Endothelial cell of umbilical vein (primary cell): ENCODE data around the gene SBK1. TPM values are rescaled to one million over a fixed set of nuclear protein-coding genes. Genes with fewer than 3 reads are reported as not detected.

Experiments used
- BruUV-seq: library from RNA; stranded (reverse); fragments of 400-500 nt; replicated peaks from 2 replicates; lab custom pipeline; 2021; lab: Mats Ljungman, UMichigan
- CTCF ChIA-PET: fragments of 300-600, 350-600 bp; sonication (Branson Sonifier 250); formaldehyde crosslinking; loops from one replicate; lab custom pipeline; 2021; ENCODE audit warnings: antibody characterized with exemption, inconsistent platforms; lab: Charles Lee
- POLR2A ChIA-PET: fragments of 300-600, 350-600 bp; sonication (Branson Sonifier 250); formaldehyde crosslinking; loops from one replicate; lab custom pipeline; 2021; ENCODE audit warnings: antibody characterized with exemption, inconsistent platforms; lab: Charles Lee
- DNase-seq: peaks from one replicate; pipeline ENCODE4 v3.0.0-alpha.2; 2011; ENCODE audit warnings: low read depth, low spot score
- FAIRE-seq: peaks from 2 replicates; lab custom pipeline; 2011; peaks lifted over from hg19 to GRCh38; lab: Jason Lieb, UNC
- H2AFZ ChIP-seq: 2 replicates; pipeline ENCODE4 v1.6.0; 2012; ENCODE audit warnings: low read depth, low read length, control low read depth, inconsistent platforms
- H3K27ac ChIP-seq: 2 replicates; pipeline ENCODE4 v1.5.1; 2011; ENCODE audit warnings: low read depth, mild to moderate bottlenecking, control low read depth, low read length, moderate library complexity; ENCODE audit not compliant: insufficient read depth
- H3K27me3 ChIP-seq, 2 experiments: 2 replicates each; pipeline versions ENCODE4 v1.6.0 to v1.6.1; 2011; ENCODE audit warnings: low read length in 2 of 2, mixed read lengths in 1 of 2; ENCODE audit not compliant: control insufficient read depth in 2 of 2, insufficient read depth in 2 of 2
- H3K36me3 ChIP-seq, 2 experiments: 2 replicates in 1 of 2; 3 replicates in 1 of 2; pipeline ENCODE4 v1.5.1; 2011; ENCODE audit warnings: low read length in 2 of 2, mild to moderate bottlenecking in 1 of 2, moderate library complexity in 1 of 2; ENCODE audit not compliant: control insufficient read depth in 2 of 2, insufficient read depth in 2 of 2; ENCODE audit errors: extremely low read depth in 1 of 2
- H3K4me1 ChIP-seq: 3 replicates; pipeline ENCODE4 v1.5.1; 2011; ENCODE audit warnings: mild to moderate bottlenecking, low read length; ENCODE audit not compliant: control insufficient read depth, insufficient read depth; ENCODE audit errors: extremely low read depth
- H3K4me2 ChIP-seq: 2 replicates; pipeline ENCODE4 v1.6.1; 2011; ENCODE audit warnings: low read length, control low read depth, mixed read lengths; ENCODE audit not compliant: insufficient read depth
- H3K4me3 ChIP-seq, 3 experiments: fragments of 200-600 bp in 1 of 3; sonication (generic), shearing (Covaris generic) in 1 of 3; replicated peaks in 1 of 3; 2 replicates each; pipeline ENCODE4 v1.5.1; 2011 to 2016; ENCODE audit warnings: control low read depth in 3 of 3, low read length in 3 of 3, mild to moderate bottlenecking in 2 of 3, inconsistent platforms in 1 of 3, low read depth in 1 of 3, moderate library complexity in 1 of 3; ENCODE audit not compliant: insufficient read depth in 1 of 3
- H3K79me2 ChIP-seq: 2 replicates; pipeline ENCODE4 v1.6.0; 2012; ENCODE audit warnings: low read length, inconsistent platforms; ENCODE audit not compliant: control insufficient read depth, insufficient read depth
- H3K9ac ChIP-seq: replicated peaks from 2 replicates; pipeline ENCODE3; 2011; ENCODE audit warnings: low read length, control low read depth; ENCODE audit not compliant: insufficient read depth; ENCODE audit errors: extremely low read depth
- H3K9me1 ChIP-seq: replicated peaks from 3 replicates; pipeline ENCODE4 v1.6.0; 2011; ENCODE audit warnings: mild to moderate bottlenecking, low read length; ENCODE audit not compliant: control insufficient read depth, insufficient read depth; ENCODE audit errors: extremely low read depth
- H3K9me3 ChIP-seq: replicated peaks from 2 replicates; pipeline ENCODE4 v1.5.1; 2012; ENCODE audit warnings: low read length, inconsistent platforms; ENCODE audit not compliant: control insufficient read depth, insufficient read depth
- H4K20me1 ChIP-seq: replicated peaks from 2 replicates; pipeline ENCODE3; 2011; ENCODE audit warnings: mild to moderate bottlenecking, low read length; ENCODE audit not compliant: control insufficient read depth, insufficient read depth; ENCODE audit errors: extremely low read depth
- EZH2 ChIP-seq: IDR thresholded peaks from 2 replicates; pipeline ENCODE4 v1.6.1; 2012; ENCODE audit warnings: borderline replicate concordance, low read depth, mild to moderate bottlenecking, moderate library complexity, low read length, inconsistent platforms; ENCODE audit not compliant: severe bottlenecking
- FOS ChIP-seq: IDR thresholded peaks from 2 replicates; pipeline ENCODE4 v1.6.1; 2011; ENCODE audit warnings: mild to moderate bottlenecking, low read length, moderate library complexity, borderline replicate concordance; ENCODE audit not compliant: insufficient read depth
- GATA2 ChIP-seq: IDR thresholded peaks from 2 replicates; pipeline ENCODE4 v1.7.0; 2011; ENCODE audit warnings: low read depth, mild to moderate bottlenecking, moderate library complexity, mixed read lengths, low read length; ENCODE audit not compliant: insufficient read length, insufficient read depth
- JUN ChIP-seq: IDR thresholded peaks from 2 replicates; pipeline ENCODE4 v1.6.1; 2011; ENCODE audit warnings: borderline replicate concordance, low read depth; ENCODE audit not compliant: insufficient read length, insufficient read depth
- MYC ChIP-seq: IDR thresholded peaks from one replicate; pipeline ENCODE4 v1.6.1; 2011; ENCODE audit warnings: mild to moderate bottlenecking, low read depth, low read length
- POLR2A ChIP-seq: IDR thresholded peaks from 2 replicates; pipeline ENCODE4 v1.6.1; 2012; ENCODE audit warnings: low read depth, mild to moderate bottlenecking, control low read depth, low read length
- POLR2AphosphoS5 ChIP-seq: IDR thresholded peaks from 2 replicates; pipeline ENCODE4 v1.6.1; 2012; ENCODE audit warnings: low read depth, mild to moderate bottlenecking, control low read depth, low read length, moderate library complexity; ENCODE audit not compliant: insufficient read depth
- dilution Hi-C: fragments of 300-500 bp; cut with MboI; formaldehyde crosslinking; loops from one replicate; pipeline ENCODE4 v1.15.0; 2019; ENCODE audit warnings: low sequenced_read_pairs; ENCODE audit not compliant: extremely low pct_ligation_motif_present
- intact Hi-C: fragments of 100-400 bp; cut with micrococcal nuclease; formaldehyde crosslinking; loops from one replicate; pipeline ENCODE4 v1.10.0; 2022
- polyA plus RNA-seq, 4 experiments: library from polyadenylated mRNA; depleted of rRNA in 3 of 4; stranded (reverse) in 3 of 4; unstranded in 1 of 4; fragments of >200 nt; gene quantifications; 2 replicates each; pipeline versions ENCODE4 v1.2.1 to v1.2.3, GENCODE V29; 2011 to 2012; ENCODE audit warnings: missing spikeins in 1 of 4
- total RNA-seq: library from RNA; stranded (reverse); gene quantifications from 2 replicates; pipeline ENCODE4 v1.2.3, GENCODE V29; 2021
- TF ChIP-seq, protein P1 (sequence below), 2 donors: IDR thresholded peaks; 1 replicate in 1 of 2; 2 replicates in 1 of 2; pipeline ENCODE4 v1.5.1; 2011; ENCODE audit warnings: low read length in 2 of 2, mild to moderate bottlenecking in 2 of 2, moderate library complexity in 2 of 2, control low read depth in 1 of 2, inconsistent platforms in 1 of 2, low read depth in 1 of 2; ENCODE audit not compliant: insufficient read depth in 1 of 2; ENCODE audit errors: extremely low read depth in 1 of 2
- TF ChIP-seq, protein P2 (sequence below): IDR thresholded peaks from 2 replicates; pipeline ENCODE4 v1.6.1; 2011; ENCODE audit not compliant: insufficient read depth, insufficient read length

Gene SBK1
- total and polyA plus RNA-seq, 2 donors (not counting 3 experiments of a cell fraction or from before 2014, with no cell fraction given), result 0.19 to 0.51 TPM

DNA sequence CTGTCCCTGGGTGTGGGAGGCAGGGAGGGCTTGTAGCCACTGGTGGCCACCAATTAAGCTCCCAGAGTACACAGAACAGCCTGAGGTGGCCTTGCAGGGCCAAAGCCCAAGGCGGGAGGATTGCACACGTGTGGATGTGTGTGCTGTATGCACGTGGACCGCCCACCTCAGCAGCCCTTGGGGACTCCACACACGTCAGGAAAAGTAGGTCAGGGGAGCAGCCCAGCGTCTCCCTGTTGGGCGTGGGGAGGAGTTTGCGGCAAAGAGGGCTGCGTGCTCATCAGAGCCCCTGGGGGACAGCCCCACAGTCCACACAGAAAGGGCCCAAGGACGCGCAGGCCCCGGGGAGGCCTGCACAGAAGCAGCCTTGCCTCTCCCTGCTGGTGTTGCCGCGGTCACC lies 19.6 kb downstream of the SBK1 start:
- Histone ChIP-seq H4K20me1 (no peaks in the 10 kb centered on the region), H3K4me3 (no peak overlapping the region), H3K9ac (no peak overlapping the region), H3K79me2 (no peaks in the 10 kb centered on the region), H3K4me1 (no peaks in the 10 kb centered on the region), H3K36me3 (no peaks in the 10 kb centered on the region), H2AFZ (no peak overlapping the region), H3K27me3 (no peaks in the 10 kb centered on the region), H3K9me3 (no peaks in the 10 kb centered on the region), H3K27ac (no peak overlapping the region), H3K9me1 (no peaks in the 10 kb centered on the region), H3K4me2 (no peak overlapping the region)
- ChIA-PET POLR2A (no interaction called here), CTCF (interaction anchor here (2.0 kb wide), 1 partner anchor 10 kb away, joined by 10 read pairs; no protein-coding TSS in a partner anchor)
- dilution Hi-C loops, result no loop called here
- no peak for FAIRE-seq
- DNase-seq, result no peak
- no TSS peak for BruUV-seq
- intact Hi-C loops, result no loop called here
- TF ChIP-seq POLR2AphosphoS5 (no peak), EZH2 (no peak), POLR2A (no peak), MYC (no peak), FOS (no peak), JUN (no peak), GATA2 (no peak)
- TF ChIP-seq, protein P1, sequence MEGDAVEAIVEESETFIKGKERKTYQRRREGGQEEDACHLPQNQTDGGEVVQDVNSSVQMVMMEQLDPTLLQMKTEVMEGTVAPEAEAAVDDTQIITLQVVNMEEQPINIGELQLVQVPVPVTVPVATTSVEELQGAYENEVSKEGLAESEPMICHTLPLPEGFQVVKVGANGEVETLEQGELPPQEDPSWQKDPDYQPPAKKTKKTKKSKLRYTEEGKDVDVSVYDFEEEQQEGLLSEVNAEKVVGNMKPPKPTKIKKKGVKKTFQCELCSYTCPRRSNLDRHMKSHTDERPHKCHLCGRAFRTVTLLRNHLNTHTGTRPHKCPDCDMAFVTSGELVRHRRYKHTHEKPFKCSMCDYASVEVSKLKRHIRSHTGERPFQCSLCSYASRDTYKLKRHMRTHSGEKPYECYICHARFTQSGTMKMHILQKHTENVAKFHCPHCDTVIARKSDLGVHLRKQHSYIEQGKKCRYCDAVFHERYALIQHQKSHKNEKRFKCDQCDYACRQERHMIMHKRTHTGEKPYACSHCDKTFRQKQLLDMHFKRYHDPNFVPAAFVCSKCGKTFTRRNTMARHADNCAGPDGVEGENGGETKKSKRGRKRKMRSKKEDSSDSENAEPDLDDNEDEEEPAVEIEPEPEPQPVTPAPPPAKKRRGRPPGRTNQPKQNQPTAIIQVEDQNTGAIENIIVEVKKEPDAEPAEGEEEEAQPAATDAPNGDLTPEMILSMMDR (IDR thresholded peaks at IDR 0.05; ENCODE audit: extremely low read depth in 1 of 2, insufficient read depth in 1 of 2, low read depth in 1 of 2, low read length in 2 of 2), result no peak
- TF ChIP-seq, protein P2, sequence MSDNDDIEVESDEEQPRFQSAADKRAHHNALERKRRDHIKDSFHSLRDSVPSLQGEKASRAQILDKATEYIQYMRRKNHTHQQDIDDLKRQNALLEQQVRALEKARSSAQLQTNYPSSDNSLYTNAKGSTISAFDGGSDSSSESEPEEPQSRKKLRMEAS, result no peak
